Loucy (cell line): ENCODE measurements around the gene PDE4A.
A peak's percentile ranks its signal among the peaks of the same experiment; 100 is the strongest.

Experiments used
- H2AFZ ChIP-seq: fragments of 200-600 bp; sonication (generic); 2 replicates; pipeline ENCODE4 v1.6.0; 2016; ENCODE audit warnings: antibody characterized with exemption, mild to moderate bottlenecking, low read length, moderate library complexity
- H3F3A ChIP-seq: fragments of 200-600 bp; 2 replicates; pipeline ENCODE4 v1.6.0; 2016; ENCODE audit warnings: antibody characterized with exemption, low read depth, mild to moderate bottlenecking
- H3K27me3 ChIP-seq: fragments of 200-600 bp; sonication (generic); 2 replicates; pipeline ENCODE4 v1.6.1; 2014; ENCODE audit warnings: low read length, mild to moderate bottlenecking; ENCODE audit not compliant: insufficient read depth, poor library complexity, severe bottlenecking
- H3K36me3 ChIP-seq: fragments of 200-600 bp; sonication (generic); 2 replicates; pipeline ENCODE4 v1.6.1; 2016; ENCODE audit warnings: low read length; ENCODE audit not compliant: insufficient read depth
- H3K4me1 ChIP-seq: fragments of 200-600 bp; sonication (generic); 2 replicates; pipeline ENCODE4 v1.5.1; 2014; ENCODE audit warnings: low read length, mild to moderate bottlenecking; ENCODE audit not compliant: insufficient read depth, poor library complexity, severe bottlenecking
- H3K4me2 ChIP-seq: fragments of 200-600 bp; sonication (generic); 2 replicates; pipeline ENCODE4 v1.6.0; 2014; ENCODE audit warnings: antibody characterized with exemption, low read length, low read depth, mild to moderate bottlenecking; ENCODE audit not compliant: poor library complexity, severe bottlenecking
- H3K4me3 ChIP-seq: fragments of 200-600 bp; sonication (generic); 2 replicates; pipeline ENCODE4 v1.5.1; 2014; ENCODE audit warnings: low read length, mild to moderate bottlenecking, mixed read lengths; ENCODE audit not compliant: poor library complexity, severe bottlenecking
- H3K79me2 ChIP-seq: fragments of 200-600 bp; sonication (generic); 2 replicates; pipeline ENCODE4 v1.6.1; 2014; ENCODE audit warnings: low read length; ENCODE audit not compliant: insufficient read depth
- H3K9ac ChIP-seq: fragments of 200-600 bp; sonication (generic); 2 replicates; pipeline ENCODE4 v1.6.0; 2014; ENCODE audit warnings: mild to moderate bottlenecking, low read depth, low read length, moderate library complexity; ENCODE audit not compliant: poor library complexity, severe bottlenecking
- H3K9me2 ChIP-seq: fragments of 200-600 bp; sonication (generic); replicated peaks from 2 replicates; pipeline ENCODE4 v1.6.1; 2016; ENCODE audit warnings: low read depth, low read length, mixed read lengths
- H3K9me3 ChIP-seq: fragments of 200-600 bp; sonication (generic); 2 replicates; pipeline ENCODE4 v1.6.1; 2014; ENCODE audit warnings: mild to moderate bottlenecking, antibody characterized with exemption, low read length, low read depth; ENCODE audit not compliant: insufficient read depth
- H4K20me1 ChIP-seq: fragments of 200-600 bp; sonication (generic); 2 replicates; pipeline ENCODE4 v1.6.0; 2014; ENCODE audit warnings: antibody characterized with exemption, low read length, mild to moderate bottlenecking; ENCODE audit not compliant: insufficient read depth, poor library complexity, severe bottlenecking
- CTCF ChIP-seq: fragments of 200-600 bp; sonication (generic); conservative IDR thresholded peaks from 2 replicates; pipeline ENCODE4 v1.5.1; 2014; ENCODE audit warnings: mild to moderate bottlenecking, antibody characterized with exemption, low read length
- EZH2phosphoT487 ChIP-seq: fragments of 200-600 bp; IDR thresholded peaks from 2 replicates; pipeline ENCODE4 v1.6.1; 2018; ENCODE audit warnings: antibody characterized with exemption, mild to moderate bottlenecking, moderate library complexity, borderline replicate concordance

Gene PDE4A

GRCh38 chr19:10384580-10384979, 35.8 kb upstream of the PDE4A start:
- Histone ChIP-seq H3K4me3 (no peak overlapping the region), H2AFZ (no peak overlapping the region), H3K9ac (no peak overlapping the region), H3K27me3 (no peaks in the 10 kb centered on the region), H3K79me2 (peaks cover 12% of the 10 kb centered on the region), H3K4me1 (peaks cover 11% of the 10 kb centered on the region), H3K4me2 (no peak overlapping the region), H3F3A (no peaks in the 10 kb centered on the region), H4K20me1 (peaks cover under 1% of the 10 kb centered on the region), H3K9me3 (no peaks in the 10 kb centered on the region), H3K36me3 (no peaks in the 10 kb centered on the region), H3K9me2 (no peaks in the 10 kb centered on the region)
- TF ChIP-seq CTCF (no peak), EZH2phosphoT487 (no peak)

DNA sequence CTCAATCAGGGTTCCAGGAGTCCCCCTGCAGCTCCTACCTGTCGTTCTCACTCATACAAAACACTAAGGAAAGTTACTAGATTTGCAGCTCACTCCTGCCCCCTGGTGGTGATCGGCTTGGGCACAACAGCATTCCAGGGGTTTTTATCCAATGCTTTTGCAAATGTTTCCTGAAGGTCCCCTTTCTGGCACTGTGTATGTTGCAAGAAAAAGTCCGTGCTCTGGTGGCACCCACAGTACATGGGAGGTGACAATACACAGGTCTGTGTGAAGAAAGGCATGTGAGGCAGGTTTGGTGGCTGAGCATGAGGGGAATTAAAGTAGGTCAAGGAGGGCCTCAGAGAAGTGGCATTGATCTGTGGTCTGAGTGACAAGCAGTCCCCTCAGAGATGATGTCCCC, 31.4 kb upstream of the PDE4A start:
- Histone ChIP-seq H3K79me2 (no peaks in the 10 kb centered on the region), H3K9me3 (no peaks in the 10 kb centered on the region), H3K4me3 (no peak overlapping the region), H4K20me1 (no peaks in the 10 kb centered on the region), H3K9ac (no peak overlapping the region), H3K4me2 (no peak overlapping the region), H3K4me1 (no peaks in the 10 kb centered on the region), H3K36me3 (peaks cover 28% of the 10 kb centered on the region; the same call in 1 of the 2 replicates), H2AFZ (no peak overlapping the region), H3K27me3 (no peaks in the 10 kb centered on the region), H3K9me2 (no peaks in the 10 kb centered on the region), H3F3A (no peaks in the 10 kb centered on the region)
- TF ChIP-seq EZH2phosphoT487: no peak
- peak; percentile 99 for TF ChIP-seq CTCF

GRCh38 chr19:10389863-10390262, 30.5 kb upstream of the PDE4A start:
- H3K27me3 ChIP-seq: no peaks in the 10 kb centered on the region
- H3K36me3 ChIP-seq: peaks cover 31% of the 10 kb centered on the region; the same call in 1 of the 2 replicates
- H3K4me1 ChIP-seq: no peaks in the 10 kb centered on the region
- H3K4me3 ChIP-seq: no peak overlapping the region
- H3K4me2 ChIP-seq: no peak overlapping the region
- H2AFZ ChIP-seq: no peak overlapping the region
- H3F3A ChIP-seq: no peaks in the 10 kb centered on the region
- H3K79me2 ChIP-seq: no peaks in the 10 kb centered on the region
- no peaks in the 10 kb centered on the region for H4K20me1 ChIP-seq
- H3K9me2 ChIP-seq: no peaks in the 10 kb centered on the region
- H3K9ac ChIP-seq: no peak overlapping the region
- TF ChIP-seq EZH2phosphoT487 (no peak), CTCF (peak; percentile 42)
- no peaks in the 10 kb centered on the region for H3K9me3 ChIP-seq
